HCT116 (cell line): ENCODE data around the gene PHYKPL. TPM values are rescaled to one million over a fixed set of nuclear protein-coding genes. Genes with fewer than 3 reads are reported as not detected.

ENCODE experiments used
- ATAC-seq: fragments of 200-7000 bp; cut with Tn5 transposase; 2 replicates; pipeline ENCODE4 v1.9.1; 2020; ENCODE audit warnings: mild to moderate bottlenecking, moderate library complexity
- BruUV-seq: library from RNA; stranded (reverse); fragments of 400-500 nt; replicated peaks from 2 replicates; lab custom pipeline; 2021; lab: Mats Ljungman, UMichigan
- CTCF ChIA-PET: fragments of 300-600 bp; sonication (Branson Sonifier 250); formaldehyde crosslinking; loops from one replicate; lab custom pipeline; 2021; ENCODE audit warnings: antibody characterized with exemption; lab: Charles Lee
- POLR2A ChIA-PET: fragments of 300-600, 350-600 bp; sonication (Branson Sonifier 250); formaldehyde crosslinking; loops from one replicate; lab custom pipeline; 2021; ENCODE audit warnings: antibody characterized with exemption; lab: Charles Lee
- RAD21 ChIA-PET, 2 experiments: fragments of 300-600 bp; sonication (Branson Sonifier 250); formaldehyde crosslinking; loops; one replicate each; lab custom pipeline; 2023; ENCODE audit warnings: low total read pairs in 2 of 2; ENCODE audit not compliant: uncharacterized antibody in 2 of 2, unreplicated experiment in 2 of 2, low non-redundant PET in 1 of 2; lab: Charles Lee
- DNase-seq: peaks from one replicate; pipeline ENCODE4 v3.0.0-alpha.2; 2010; ENCODE audit warnings: low read depth, low spot score
- H2AFZ ChIP-seq: fragments of 200-600 bp; shearing (Covaris generic), sonication (generic); 2 replicates; pipeline ENCODE4 v1.6.1; 2017; ENCODE audit warnings: low read depth, mixed run types, mixed read lengths, antibody characterized with exemption, low read length; ENCODE audit not compliant: poor library complexity, severe bottlenecking
- H3K27ac ChIP-seq: 2 replicates; pipeline ENCODE4 v1.5.1; 2012; ENCODE audit warnings: low read depth, low read length
- H3K27me3 ChIP-seq: fragments of 200-600 bp; sonication (generic); 2 replicates; pipeline ENCODE4 v1.6.1; 2016; ENCODE audit warnings: mixed run types, low read length, mixed read lengths; ENCODE audit not compliant: insufficient read depth
- H3K36me3 ChIP-seq, 2 experiments: fragments of 200-500 bp in 1 of 2; fragments of 200-600 bp in 1 of 2; sonication (Bioruptor generic) in 1 of 2; sonication (generic) in 1 of 2; 2 replicates each; pipeline versions ENCODE4 v1.5.1 to v1.6.1; 2014 to 2016; ENCODE audit warnings: low read length in 2 of 2, inconsistent platforms in 1 of 2, mixed read lengths in 1 of 2, mixed run types in 1 of 2; ENCODE audit not compliant: insufficient read depth in 2 of 2, control insufficient read depth in 1 of 2
- H3K4me1 ChIP-seq, 2 experiments: fragments of 200-600 bp in 1 of 2; sonication (generic) in 1 of 2; 2 replicates each; pipeline versions ENCODE4 v1.5.1 to v1.6.1; 2012 to 2017; ENCODE audit warnings: low read length in 2 of 2, inconsistent platforms in 1 of 2, mild to moderate bottlenecking in 1 of 2, mixed read lengths in 1 of 2, mixed run types in 1 of 2, moderate library complexity in 1 of 2; ENCODE audit not compliant: insufficient read depth in 2 of 2, control insufficient read depth in 1 of 2
- H3K4me2 ChIP-seq: fragments of 200-600 bp; sonication (generic); 2 replicates; pipeline ENCODE4 v1.6.1; 2017; ENCODE audit warnings: mixed run types, low read length, mixed read lengths
- H3K4me3 ChIP-seq, 2 experiments: fragments of 200-600 bp in 1 of 2; sonication (generic) in 1 of 2; replicated peaks in 1 of 2; 2 replicates each; pipeline ENCODE4 v1.5.1; 2011 to 2016; ENCODE audit warnings: low read length in 2 of 2, control low read depth in 1 of 2, low read depth in 1 of 2, mild to moderate bottlenecking in 1 of 2, mixed read lengths in 1 of 2, mixed run types in 1 of 2
- H3K79me2 ChIP-seq: fragments of 200-600 bp; sonication (generic); 2 replicates; pipeline ENCODE4 v1.6.1; 2017; ENCODE audit warnings: mild to moderate bottlenecking, mixed run types, low read length, moderate library complexity, mixed read lengths; ENCODE audit not compliant: insufficient read depth
- H3K9ac ChIP-seq: fragments of 200-600 bp; sonication (generic); 2 replicates; pipeline ENCODE4 v1.6.1; 2016; ENCODE audit warnings: low read length, mixed read lengths
- H3K9me2 ChIP-seq: fragments of 200-600 bp; sonication (generic), shearing (Covaris generic); 2 replicates; pipeline ENCODE4 v1.6.1; 2017; ENCODE audit warnings: mixed run types, mild to moderate bottlenecking, moderate library complexity; ENCODE audit not compliant: insufficient read depth
- H3K9me3 ChIP-seq, 2 experiments: fragments of 200-500 bp in 1 of 2; fragments of 200-600 bp in 1 of 2; sonication (Bioruptor generic) in 1 of 2; sonication (generic) in 1 of 2; 2 replicates each; pipeline ENCODE4 v1.6.1; 2014 to 2017; ENCODE audit warnings: low read length in 2 of 2, mixed read lengths in 2 of 2, inconsistent platforms in 1 of 2, low read depth in 1 of 2, mild to moderate bottlenecking in 1 of 2, mixed run types in 1 of 2, moderate library complexity in 1 of 2; ENCODE audit not compliant: control insufficient read depth in 1 of 2, insufficient read depth in 1 of 2
- H4K20me1 ChIP-seq: fragments of 200-600 bp; sonication (generic), shearing (Covaris generic); 2 replicates; pipeline ENCODE4 v1.6.1; 2017; ENCODE audit warnings: mixed run types, mild to moderate bottlenecking, moderate library complexity; ENCODE audit not compliant: insufficient read depth
- CEBPB ChIP-seq: IDR thresholded peaks from 2 replicates; pipeline ENCODE4 v1.6.1; 2012; ENCODE audit warnings: low read depth
- ELF1 ChIP-seq: IDR thresholded peaks from 2 replicates; pipeline ENCODE4 v1.6.1; 2012; ENCODE audit warnings: low read depth, borderline replicate concordance
- EZH2 ChIP-seq: fragments of 200-600 bp; sonication (generic); IDR thresholded peaks from 2 replicates; pipeline ENCODE4 v1.6.1; 2017; ENCODE audit warnings: antibody characterized with exemption, mixed run types
- FOSL1 ChIP-seq: IDR thresholded peaks from 2 replicates; pipeline ENCODE4 v1.6.1; 2012; ENCODE audit warnings: low read depth
- POLR2A ChIP-seq: IDR thresholded peaks from 2 replicates; pipeline ENCODE4 v1.7.0; 2011; ENCODE audit warnings: borderline replicate concordance; ENCODE audit not compliant: insufficient read depth, insufficient read length; ENCODE audit errors: extremely low read depth
- REST ChIP-seq: IDR thresholded peaks from 2 replicates; pipeline ENCODE4 v1.6.1; 2012; ENCODE audit warnings: low read depth
- SIN3A ChIP-seq: IDR thresholded peaks from 2 replicates; pipeline ENCODE4 v1.6.1; 2012; ENCODE audit warnings: low read depth
- SP1 ChIP-seq: IDR thresholded peaks from 2 replicates; pipeline ENCODE4 v1.6.1; 2012; ENCODE audit warnings: low read depth
- YY1 ChIP-seq: IDR thresholded peaks from 2 replicates; pipeline ENCODE4 v1.6.1; 2011; ENCODE audit warnings: low read length, low read depth, moderate library complexity, mild to moderate bottlenecking; ENCODE audit not compliant: insufficient replicate concordance; ENCODE audit errors: extremely low read depth
- ZBTB33 ChIP-seq: IDR thresholded peaks from 2 replicates; pipeline ENCODE4 v1.6.1; 2011; ENCODE audit warnings: mild to moderate bottlenecking, low read length, moderate library complexity; ENCODE audit not compliant: insufficient replicate concordance; ENCODE audit errors: extremely low read depth
- ZNF274 ChIP-seq: fragments of 200-500 bp; sonication (Bioruptor generic); IDR thresholded peaks from 2 replicates; pipeline ENCODE4 v1.6.1; 2014; ENCODE audit warnings: mild to moderate bottlenecking, low read depth, low read length, inconsistent platforms
- intact Hi-C: fragments of 100-400 bp; cut with micrococcal nuclease; formaldehyde crosslinking; loops from 2 replicates; pipeline ENCODE4 v1.10.0; 2022
- total RNA-seq: library from RNA; stranded (reverse); gene quantifications from one replicate; pipeline ENCODE4 v1.2.1, GENCODE V29; 2021; ENCODE audit not compliant: unreplicated experiment
- TF ChIP-seq, protein P1 (sequence below): IDR thresholded peaks from 2 replicates; pipeline ENCODE4 v1.6.1; 2012

The PHYKPL gene
- total RNA-seq, 1 experiment from 2014 or later, result 57.8 TPM

DNA sequence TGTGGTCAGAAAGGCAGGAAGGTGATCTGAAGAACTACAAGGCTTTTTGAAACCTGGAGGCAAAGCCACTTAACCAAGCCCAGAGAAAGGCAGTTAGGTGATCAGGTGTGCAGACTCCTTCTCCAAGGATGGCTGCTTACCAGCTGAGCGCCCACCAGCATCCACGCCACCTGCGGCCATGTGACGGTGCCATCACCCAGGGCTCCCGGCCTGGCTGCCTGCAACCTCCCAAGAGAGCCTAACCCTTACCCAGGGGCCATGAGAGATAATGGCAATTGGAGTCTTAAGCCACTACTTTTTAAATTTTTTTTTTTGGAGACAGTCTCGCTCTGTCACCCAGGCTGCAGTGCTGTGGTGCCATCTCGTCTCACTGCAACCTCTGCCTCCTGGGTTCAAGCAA lies 33.1 kb upstream of the PHYKPL start:
- no peak overlapping the region for H3K9ac ChIP-seq
- no peaks in the 10 kb centered on the region for H3K27me3 ChIP-seq
- no peak overlapping the region for H3K4me3 ChIP-seq
- ChIA-PET RAD21 (no interaction called here), CTCF (no interaction called here), POLR2A (no interaction called here)
- H3K9me3 ChIP-seq, result no peaks in the 10 kb centered on the region
- H3K79me2 ChIP-seq, result no peaks in the 10 kb centered on the region
- H3K4me2 ChIP-seq, result no peak overlapping the region
- no peaks in the 10 kb centered on the region for H4K20me1 ChIP-seq
- H3K36me3 ChIP-seq, result no peaks in the 10 kb centered on the region
- intact Hi-C loops, result no loop called here
- no peak overlapping the region for H2AFZ ChIP-seq
- BruUV-seq, result no TSS peak
- TF ChIP-seq ZNF274 (no peak), EZH2 (no peak), SP1 (no peak), POLR2A (no peak), ELF1 (no peak), CEBPB (no peak), YY1 (no peak)
- H3K27ac ChIP-seq, result no peak overlapping the region
- no peaks in the 10 kb centered on the region for H3K9me2 ChIP-seq
- ATAC-seq (no peak), DNase-seq (no peak)
- no peaks in the 10 kb centered on the region for H3K4me1 ChIP-seq

DNA sequence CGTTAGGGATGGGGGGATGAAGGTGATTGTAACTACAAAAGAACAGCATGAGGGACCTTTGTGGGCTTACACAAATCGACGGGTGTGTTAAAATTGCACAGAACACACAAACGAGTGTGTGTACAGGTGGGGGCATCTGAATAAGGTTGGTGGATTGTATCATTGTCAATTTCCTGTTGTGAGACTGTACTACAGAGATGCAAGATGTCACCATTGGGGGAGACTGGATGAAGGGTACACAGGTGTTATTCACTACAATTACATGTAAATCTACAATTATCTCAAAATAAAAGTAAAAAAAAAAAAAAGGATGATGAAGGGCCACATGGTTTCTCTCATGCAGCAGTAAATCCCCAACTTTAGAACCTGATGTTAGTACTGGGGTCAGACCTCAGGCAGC lies 31.4 kb upstream of the PHYKPL start:
- no TSS peak for BruUV-seq
- Histone ChIP-seq H3K79me2 (no peaks in the 10 kb centered on the region), H3K27ac (no peak overlapping the region), H3K9me3 (no peaks in the 10 kb centered on the region)
- CTCF ChIA-PET, result no interaction called here
- TF ChIP-seq FOSL1 (no peak), ZBTB33 (no peak), SIN3A (no peak), YY1 (no peak), REST (no peak), ZNF274 (no peak)
- TF ChIP-seq, protein P1, sequence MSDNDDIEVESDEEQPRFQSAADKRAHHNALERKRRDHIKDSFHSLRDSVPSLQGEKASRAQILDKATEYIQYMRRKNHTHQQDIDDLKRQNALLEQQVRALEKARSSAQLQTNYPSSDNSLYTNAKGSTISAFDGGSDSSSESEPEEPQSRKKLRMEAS, result no peak
- TF ChIP-seq, all 23 proteins: peak for 0
- ChIA-PET RAD21 (no interaction called here), POLR2A (no interaction called here)
- Histone ChIP-seq H3K4me1 (no peaks in the 10 kb centered on the region), H3K36me3 (no peaks in the 10 kb centered on the region), H3K4me3 (no peak overlapping the region), H3K9me2 (no peaks in the 10 kb centered on the region), H2AFZ (no peak overlapping the region), H4K20me1 (no peaks in the 10 kb centered on the region), H3K27me3 (no peaks in the 10 kb centered on the region), H3K4me2 (no peak overlapping the region), H3K9ac (no peak overlapping the region)
- intact Hi-C loops, result no loop called here
- DNase-seq (no peak), ATAC-seq (no peak)
